Measurements from ENCODE around the gene CD180. TPM values are rescaled to one million over a fixed set of nuclear protein-coding genes. Genes with fewer than 3 reads are reported as not detected.
A peak's percentile ranks its signal among the peaks of the same experiment; 100 is the strongest.

CD180 gene
- polyA plus RNA-seq (2011; rRNA removed) (not detected in 2 replicates), polyA minus RNA-seq (2011; rRNA and poly(A)+ RNA removed) (not detected in 2 replicates)

DNA sequence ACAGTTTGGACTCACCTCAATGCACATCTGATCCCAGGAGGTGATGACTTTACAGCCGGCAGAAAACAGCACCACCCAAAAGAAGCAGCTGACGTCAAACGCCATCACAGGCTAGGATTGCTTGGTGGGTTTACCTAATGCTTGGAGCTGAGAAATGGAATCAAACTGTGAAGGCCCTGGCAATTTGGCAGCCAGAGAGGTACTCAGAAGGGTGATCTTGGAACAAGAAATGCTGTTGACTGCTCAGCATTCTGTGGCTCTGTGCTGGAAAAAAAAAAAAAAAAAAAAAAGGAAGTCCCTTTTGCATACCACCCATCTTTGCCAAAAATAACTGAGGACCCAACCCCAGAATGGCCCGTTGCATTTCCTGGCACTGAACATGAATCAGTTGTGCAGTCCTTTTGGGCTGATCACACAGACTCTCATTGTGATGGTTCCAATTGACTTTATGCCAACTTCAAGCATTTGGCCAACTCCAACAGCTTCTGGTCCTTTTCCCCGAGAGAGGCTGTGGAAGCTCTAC, at the start of gene CD180:
Gene CD180, minus strand, starts transcription at position 263 of the 523 bp plus-strand sequence. Its CDS starts 158 bp downstream, at position 105.
- Histone ChIP-seq H3K27me3 (ENCODE audit: control insufficient read depth, insufficient read depth, low read length) (0 out of 2 replicates have a peak, but pooled peaks cover 2% of the 10 kb centered on the region), H3K4me3 (ENCODE audit: low read depth, low read length) (no peak within 1 kb of the TSS), H3K36me3 (ENCODE audit: control insufficient read depth, insufficient read depth, low read length) (no peaks in the 10 kb centered on the region)
- no peak for DNase-seq (ENCODE audit: low read depth)
- POLR2A ChIA-PET: no interaction called here
- no peak for TF ChIP-seq CTCF (IDR thresholded peaks at IDR 0.05; ENCODE audit: insufficient read depth, low read depth, low read length)
- CTCF ChIA-PET: no interaction called here

DNA sequence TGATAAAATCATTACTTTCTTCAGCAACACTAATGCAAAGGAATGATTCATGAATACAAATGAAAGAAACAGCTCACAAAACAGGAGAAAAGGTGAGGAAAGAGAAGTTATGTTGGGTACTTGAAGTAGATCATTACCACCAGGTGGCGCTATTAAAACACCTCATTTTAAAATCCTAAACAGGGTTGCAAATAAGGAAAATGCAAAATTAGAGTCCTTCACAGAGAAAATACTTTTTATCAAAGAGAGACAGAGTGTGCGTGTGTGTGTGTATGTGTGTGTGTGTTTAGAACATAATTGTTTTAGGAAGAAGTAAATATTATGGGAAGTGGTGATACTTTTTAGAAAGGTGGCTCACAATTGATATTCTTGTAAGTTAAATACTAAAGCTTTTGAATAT, 49.5 kb upstream of the CD180 start:
- H3K36me3 ChIP-seq (ENCODE audit: control insufficient read depth, insufficient read depth, low read length): no peaks in the 10 kb centered on the region
- H3K27me3 ChIP-seq (ENCODE audit: control insufficient read depth, insufficient read depth, low read length): no peaks in the 10 kb centered on the region
- ChIA-PET POLR2A (no interaction called here), CTCF (interaction anchor here (0.6 to 3.2 kb wide), 26 partner anchors 9 to 1026 kb away, joined by 3 to 36 read pairs (median 4); partner anchors contain the start of gene PIK3R1)
- no peak for DNase-seq (ENCODE audit: low read depth)
- peak; percentile 52 for TF ChIP-seq CTCF (IDR thresholded peaks at IDR 0.05; ENCODE audit: insufficient read depth, low read depth, low read length)
- no peak overlapping the region for H3K4me3 ChIP-seq (ENCODE audit: low read depth, low read length)

- Histone ChIP-seq H3K27me3 (ENCODE audit: control insufficient read depth, insufficient read depth, low read length) (no peaks in the 10 kb centered on the region), H3K36me3 (ENCODE audit: control insufficient read depth, insufficient read depth, low read length) (no peaks in the 10 kb centered on the region), H3K4me3 (ENCODE audit: low read depth, low read length) (no peak overlapping the region)
- no peak for DNase-seq (ENCODE audit: low read depth)
- ChIA-PET POLR2A (no interaction called here), CTCF (interaction anchor here (0.6 to 3.2 kb wide), 11 partner anchors 8 to 1008 kb away, joined by 3 to 36 read pairs (median 5); partner anchors contain the start of gene PIK3R1)
- TF ChIP-seq CTCF (IDR thresholded peaks at IDR 0.05; ENCODE audit: insufficient read depth, low read depth, low read length): no peak
Measured at GRCh38 chr5:67245259-67245846, 48.8 kb upstream of the CD180 start.

DNA sequence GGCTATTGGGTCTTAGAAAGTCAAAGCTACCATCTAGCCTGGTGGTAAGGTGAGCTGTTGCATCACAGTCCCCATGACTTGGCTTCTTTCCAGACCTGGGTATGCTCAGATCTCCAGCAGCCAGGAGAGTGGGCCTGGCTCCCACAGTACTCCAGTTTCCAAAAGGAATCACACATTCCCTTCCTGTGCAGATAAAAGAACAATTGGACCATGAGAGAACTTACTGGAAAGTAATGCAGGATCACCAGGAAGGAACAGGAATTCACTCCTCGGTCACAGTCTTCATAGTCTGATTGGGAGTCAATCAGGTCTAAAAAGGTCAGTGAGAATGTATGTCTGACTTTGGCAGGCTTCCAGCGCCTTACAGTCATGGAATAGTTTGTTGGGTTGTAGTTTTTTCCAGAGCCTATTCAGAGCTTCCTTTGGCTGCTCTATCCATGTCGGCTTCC, 47.8 kb upstream of the CD180 start:
- Histone ChIP-seq H3K36me3 (ENCODE audit: control insufficient read depth, insufficient read depth, low read length) (no peaks in the 10 kb centered on the region), H3K27me3 (ENCODE audit: control insufficient read depth, insufficient read depth, low read length) (no peaks in the 10 kb centered on the region), H3K4me3 (ENCODE audit: low read depth, low read length) (no peak overlapping the region)
- CTCF ChIA-PET: interaction anchor here (0.6 to 2.0 kb wide), 3 partner anchors 163 to 1027 kb away, joined by 5 to 6 read pairs (median 6); no protein-coding TSS in a partner anchor
- POLR2A ChIA-PET: no interaction called here
- no peak for TF ChIP-seq CTCF (IDR thresholded peaks at IDR 0.05; ENCODE audit: insufficient read depth, low read depth, low read length)
- DNase-seq (ENCODE audit: low read depth): no peak

GRCh38 chr5:67243944-67244343, 47.3 kb upstream of the CD180 start:
- POLR2A ChIA-PET: no interaction called here
- no peak for TF ChIP-seq CTCF (IDR thresholded peaks at IDR 0.05; ENCODE audit: insufficient read depth, low read depth, low read length)
- Histone ChIP-seq H3K27me3 (ENCODE audit: control insufficient read depth, insufficient read depth, low read length) (no peaks in the 10 kb centered on the region), H3K4me3 (ENCODE audit: low read depth, low read length) (no peak overlapping the region), H3K36me3 (ENCODE audit: control insufficient read depth, insufficient read depth, low read length) (no peaks in the 10 kb centered on the region)
- CTCF ChIA-PET: interaction anchor here (0.6 to 2.0 kb wide), 3 partner anchors 1009 to 1028 kb away, joined by 3 to 6 read pairs (median 6); no protein-coding TSS in a partner anchor
- DNase-seq (ENCODE audit: low read depth): no peak

Data from BJ (cell line).